Measurements from ENCODE around the gene CNPY3. TPM values are rescaled to one million over a fixed set of nuclear protein-coding genes. Genes with fewer than 3 reads are reported as not detected.
"Not testable (repeated sequence)": the region's sequence is repeated elsewhere in the genome, so short reads cannot be mapped to it uniquely, and the experiment has no call there.

The CNPY3 gene
- total RNA-seq, 1 donor from 2014 or later, result 36.8 TPM

DNA sequence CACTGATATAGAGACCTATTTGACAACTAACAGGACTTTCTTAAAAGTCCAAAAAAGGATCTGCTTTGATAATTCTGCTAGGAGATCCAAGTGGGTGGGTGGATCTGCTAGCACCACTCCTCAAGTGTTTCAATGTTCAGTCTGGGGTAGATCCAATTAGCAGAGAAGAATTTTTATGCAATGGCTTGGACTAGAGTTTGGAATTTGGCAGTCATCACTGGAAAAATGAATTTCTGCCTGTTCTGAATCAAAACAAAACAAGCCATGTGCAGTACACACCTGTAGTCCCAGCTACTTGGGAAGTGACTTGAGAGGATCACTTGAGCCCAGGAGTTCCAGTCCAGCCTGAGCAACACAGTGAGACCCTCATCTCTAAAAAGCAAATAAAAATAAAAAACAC is 18.7 kb downstream of the CNPY3 start:
- TF ChIP-seq CTCF (IDR thresholded peaks at IDR 0.05; ENCODE audit: partially characterized antibody, unreplicated experiment), result no peak
- H3K36me3 Mint-ChIP-seq (ENCODE audit: unreplicated experiment), result no peaks in the 10 kb centered on the region
- H3K27ac Mint-ChIP-seq (ENCODE audit: unreplicated experiment), result no peak overlapping the region
- H3K4me3 Mint-ChIP-seq (ENCODE audit: unreplicated experiment), result no peak overlapping the region
- no peaks in the 10 kb centered on the region for H3K9me3 Mint-ChIP-seq (ENCODE audit: unreplicated experiment)
- no peak for DNase-seq
- H3K4me1 Mint-ChIP-seq (ENCODE audit: low read depth, unreplicated experiment), result no peaks in the 10 kb centered on the region
- no peaks in the 10 kb centered on the region for H3K27me3 Mint-ChIP-seq (ENCODE audit: unreplicated experiment)

DNA sequence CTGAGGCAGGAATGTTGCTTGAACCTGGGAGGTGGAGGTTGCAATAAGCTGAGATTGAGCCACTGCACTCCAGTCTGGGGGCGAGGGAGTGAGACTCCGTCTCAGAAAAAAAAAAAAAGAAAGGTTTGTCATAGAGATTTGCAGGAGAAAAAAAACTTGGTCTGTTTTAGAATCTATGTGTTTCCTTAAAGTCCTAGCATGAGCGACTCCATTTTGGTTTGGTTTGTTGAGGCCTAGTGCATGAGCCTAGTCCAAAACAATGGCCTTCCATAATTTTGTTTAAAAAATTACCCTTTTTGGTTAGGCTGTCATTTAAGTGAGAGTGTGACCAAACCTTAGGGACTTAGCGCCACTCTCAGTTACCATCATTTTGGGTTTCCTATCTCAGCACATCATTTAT is 23.1 kb downstream of the CNPY3 start:
- no peak for DNase-seq
- no peak overlapping the region for H3K27ac Mint-ChIP-seq (ENCODE audit: unreplicated experiment)
- H3K4me1 Mint-ChIP-seq (ENCODE audit: low read depth, unreplicated experiment), result no peaks in the 10 kb centered on the region
- no peaks in the 10 kb centered on the region for H3K36me3 Mint-ChIP-seq (ENCODE audit: unreplicated experiment)
- H3K9me3 Mint-ChIP-seq (ENCODE audit: unreplicated experiment), result no peaks in the 10 kb centered on the region
- no peaks in the 10 kb centered on the region for H3K27me3 Mint-ChIP-seq (ENCODE audit: unreplicated experiment)
- no peak overlapping the region for H3K4me3 Mint-ChIP-seq (ENCODE audit: unreplicated experiment)
- no peak for TF ChIP-seq CTCF (IDR thresholded peaks at IDR 0.05; ENCODE audit: partially characterized antibody, unreplicated experiment)

- H3K9me3 Mint-ChIP-seq (ENCODE audit: unreplicated experiment); DNase-seq; H3K4me3 Mint-ChIP-seq (ENCODE audit: unreplicated experiment); H3K27me3 Mint-ChIP-seq (ENCODE audit: unreplicated experiment); H3K36me3 Mint-ChIP-seq (ENCODE audit: unreplicated experiment); H3K4me1 Mint-ChIP-seq (ENCODE audit: low read depth, unreplicated experiment); H3K27ac Mint-ChIP-seq (ENCODE audit: unreplicated experiment): not testable (repeated sequence)
Measured at GRCh38 chr6:42954405-42954804, 25.1 kb downstream of the CNPY3 start.

DNA sequence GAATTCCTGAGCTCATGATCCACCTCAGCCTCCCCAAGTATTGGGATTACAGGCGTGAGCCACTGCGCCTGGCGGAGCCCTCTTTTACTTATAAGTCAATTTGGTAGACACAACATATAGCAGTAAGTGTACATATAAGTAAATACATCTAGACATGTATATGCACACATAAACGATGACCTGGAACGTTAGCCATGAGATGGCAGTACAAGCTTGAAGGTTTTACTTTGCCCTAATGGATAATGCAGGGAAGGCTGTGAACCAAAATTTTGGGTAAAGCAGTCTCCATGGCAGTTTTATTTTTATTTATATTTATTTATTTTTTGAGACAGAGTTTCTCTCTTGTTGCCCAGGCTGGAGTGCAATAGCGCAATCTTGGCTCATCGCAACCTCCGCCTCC is 28.8 kb downstream of the CNPY3 start:
- Mint-ChIP-seq H3K4me3 (ENCODE audit: unreplicated experiment) (no peak overlapping the region), H3K27ac (ENCODE audit: unreplicated experiment) (no peak overlapping the region), H3K4me1 (ENCODE audit: low read depth, unreplicated experiment) (peaks cover 9% of the 10 kb centered on the region), H3K9me3 (ENCODE audit: unreplicated experiment) (no peaks in the 10 kb centered on the region), H3K27me3 (ENCODE audit: unreplicated experiment) (peaks cover 14% of the 10 kb centered on the region), H3K36me3 (ENCODE audit: unreplicated experiment) (peaks cover 5% of the 10 kb centered on the region)
- no peak for TF ChIP-seq CTCF (IDR thresholded peaks at IDR 0.05; ENCODE audit: partially characterized antibody, unreplicated experiment)
- no peak for DNase-seq

GRCh38 chr6:42959917-42960242 is 30.6 kb downstream of the CNPY3 start:
- peaks cover 5% of the 10 kb centered on the region for H3K36me3 Mint-ChIP-seq (ENCODE audit: unreplicated experiment)
- TF ChIP-seq CTCF (IDR thresholded peaks at IDR 0.05; ENCODE audit: partially characterized antibody, unreplicated experiment), result no peak
- no peaks in the 10 kb centered on the region for H3K9me3 Mint-ChIP-seq (ENCODE audit: unreplicated experiment)
- H3K27ac Mint-ChIP-seq (ENCODE audit: unreplicated experiment), result no peak overlapping the region
- H3K4me1 Mint-ChIP-seq (ENCODE audit: low read depth, unreplicated experiment), result peaks cover 9% of the 10 kb centered on the region
- no peak for DNase-seq
- H3K4me3 Mint-ChIP-seq (ENCODE audit: unreplicated experiment), result peak overlapping the region; percentile 71
- peaks cover 14% of the 10 kb centered on the region for H3K27me3 Mint-ChIP-seq (ENCODE audit: unreplicated experiment)
